ENCODE results near the gene AFF2.

AFF2 gene

DNA sequence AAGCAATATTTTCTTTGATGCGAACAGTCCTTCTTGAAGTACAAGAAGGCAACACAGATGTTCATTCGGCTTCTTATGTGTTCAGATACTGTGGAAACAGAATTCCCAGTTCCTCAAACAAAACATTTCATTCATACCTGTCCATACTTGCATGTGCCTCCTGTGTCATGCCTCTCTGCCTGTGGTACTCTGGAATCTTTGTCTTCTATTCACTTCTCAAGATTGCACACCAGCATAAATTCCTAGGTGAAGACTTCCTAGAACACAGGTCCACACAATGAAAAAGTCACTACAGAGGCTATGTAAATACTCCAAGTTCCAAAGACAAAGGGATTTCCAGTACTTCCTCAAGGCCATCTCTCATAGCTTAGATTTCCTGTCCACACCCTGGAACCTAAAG, 367.2 kb downstream of the AFF2 start:
- no peaks in the 10 kb centered on the region for H3K36me3 ChIP-seq (ENCODE audit: control insufficient read depth, insufficient read depth, low read length)
- no peak overlapping the region for H3K9ac ChIP-seq
- H3K4me3 ChIP-seq (ENCODE audit: low read depth, low read length): no peak overlapping the region
- H3K27me3 ChIP-seq (ENCODE audit: control insufficient read depth, insufficient read depth, low read length): no peaks in the 10 kb centered on the region
- H3K27ac ChIP-seq: no peak overlapping the region
- no peaks in the 10 kb centered on the region for H3K79me2 ChIP-seq
- no peaks in the 10 kb centered on the region for H3K9me3 ChIP-seq (ENCODE audit: control insufficient read depth, low read length)
- H2AFZ ChIP-seq: no peak overlapping the region
- TF ChIP-seq CTCF (IDR thresholded peaks at IDR 0.05): no peak
- no peak overlapping the region for H3K4me2 ChIP-seq (ENCODE audit: low read length)
- no peaks in the 10 kb centered on the region for H3K4me1 ChIP-seq

DNA sequence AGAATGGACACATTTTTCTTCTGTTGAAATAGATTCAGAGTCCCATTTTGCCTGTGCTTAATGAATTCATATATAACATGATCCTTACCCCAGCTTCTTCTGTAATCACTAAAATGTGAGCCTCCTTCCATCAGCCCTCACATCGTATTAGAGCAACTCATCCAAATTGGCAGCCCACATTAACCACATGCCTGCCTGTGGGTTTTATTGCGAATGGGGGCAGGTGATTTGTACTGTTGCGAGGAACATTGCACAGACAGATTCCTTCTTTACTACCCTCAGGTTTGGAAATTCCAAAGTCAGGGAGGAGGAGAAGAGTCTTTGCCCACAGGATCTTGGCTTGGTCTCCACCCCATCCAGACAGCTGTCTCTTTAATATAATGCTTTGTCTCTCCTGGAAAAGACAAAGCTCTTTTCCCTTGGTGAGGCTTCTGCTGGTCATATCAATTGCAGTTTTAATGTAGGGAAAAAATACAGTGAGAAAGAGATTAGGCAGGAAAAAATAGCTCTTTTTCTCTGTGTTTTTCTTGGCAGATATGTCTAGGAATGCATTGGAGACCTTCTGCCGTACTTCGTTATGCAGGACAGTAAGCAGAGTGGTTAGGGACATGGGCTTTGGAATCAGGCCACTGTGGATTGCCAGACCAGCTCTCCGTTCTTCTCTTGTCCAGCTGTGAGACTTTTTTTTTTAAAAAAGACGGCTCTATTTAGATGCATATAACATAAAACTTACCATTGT, 371.2 kb downstream of the AFF2 start:
- no peak overlapping the region for H2AFZ ChIP-seq
- no peaks in the 10 kb centered on the region for H3K4me1 ChIP-seq
- no peak overlapping the region for H3K9ac ChIP-seq
- TF ChIP-seq CTCF (IDR thresholded peaks at IDR 0.05): no peak
- no peaks in the 10 kb centered on the region for H3K79me2 ChIP-seq
- no peak overlapping the region for H3K27ac ChIP-seq
- no peaks in the 10 kb centered on the region for H3K9me3 ChIP-seq (ENCODE audit: control insufficient read depth, low read length)
- no peak overlapping the region for H3K4me2 ChIP-seq (ENCODE audit: low read length)
- no peak overlapping the region for H3K4me3 ChIP-seq (ENCODE audit: low read depth, low read length)
- no peaks in the 10 kb centered on the region for H3K36me3 ChIP-seq (ENCODE audit: control insufficient read depth, insufficient read depth, low read length)
- H3K27me3 ChIP-seq (ENCODE audit: control insufficient read depth, insufficient read depth, low read length): no peaks in the 10 kb centered on the region

- no peaks in the 10 kb centered on the region for H3K4me1 ChIP-seq
- no peaks in the 10 kb centered on the region for H3K9me3 ChIP-seq (ENCODE audit: control insufficient read depth, low read length)
- H3K27ac ChIP-seq: no peak overlapping the region
- H2AFZ ChIP-seq: no peak overlapping the region
- TF ChIP-seq CTCF (IDR thresholded peaks at IDR 0.05): no peak
- no peak overlapping the region for H3K4me2 ChIP-seq (ENCODE audit: low read length)
- no peak overlapping the region for H3K9ac ChIP-seq
- H3K79me2 ChIP-seq: no peaks in the 10 kb centered on the region
- no peaks in the 10 kb centered on the region for H3K36me3 ChIP-seq (ENCODE audit: control insufficient read depth, insufficient read depth, low read length)
- no peak overlapping the region for H3K4me3 ChIP-seq (ENCODE audit: low read depth, low read length)
- no peaks in the 10 kb centered on the region for H3K27me3 ChIP-seq (ENCODE audit: control insufficient read depth, insufficient read depth, low read length)
Observed at GRCh38 chrX:148872161-148872535, 371.7 kb downstream of the AFF2 start.

DNA sequence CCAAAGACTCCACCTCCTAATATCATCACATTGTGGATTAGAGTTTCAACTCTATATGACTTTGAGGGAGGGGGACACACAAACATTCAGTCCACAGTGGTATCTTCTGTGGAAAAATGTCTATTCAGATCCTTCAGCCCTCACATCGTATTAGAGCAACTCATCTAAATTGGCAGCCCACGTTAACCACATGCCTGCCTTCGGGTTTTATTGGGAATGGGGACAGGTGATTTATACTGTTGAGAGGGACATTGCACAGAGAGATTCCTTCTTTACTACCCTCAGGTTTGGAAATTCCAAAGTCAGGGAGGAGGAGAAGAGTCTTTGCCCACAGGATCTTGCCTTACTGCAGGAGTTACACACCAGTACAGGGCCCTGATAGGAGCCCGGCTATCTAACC, 372.5 kb downstream of the AFF2 start:
- no peak overlapping the region for H2AFZ ChIP-seq
- no peak overlapping the region for H3K27ac ChIP-seq
- H3K27me3 ChIP-seq (ENCODE audit: control insufficient read depth, insufficient read depth, low read length): no peaks in the 10 kb centered on the region
- no peaks in the 10 kb centered on the region for H3K9me3 ChIP-seq (ENCODE audit: control insufficient read depth, low read length)
- no peaks in the 10 kb centered on the region for H3K36me3 ChIP-seq (ENCODE audit: control insufficient read depth, insufficient read depth, low read length)
- H3K79me2 ChIP-seq: no peaks in the 10 kb centered on the region
- H3K4me1 ChIP-seq: no peaks in the 10 kb centered on the region
- H3K4me3 ChIP-seq (ENCODE audit: low read depth, low read length): no peak overlapping the region
- TF ChIP-seq CTCF (IDR thresholded peaks at IDR 0.05): no peak
- no peak overlapping the region for H3K4me2 ChIP-seq (ENCODE audit: low read length)
- no peak overlapping the region for H3K9ac ChIP-seq

- Histone ChIP-seq H3K4me3 (ENCODE audit: low read depth, low read length) (no peak overlapping the region), H3K4me2 (ENCODE audit: low read length) (no peak overlapping the region), H3K9ac (no peak overlapping the region), H3K79me2 (no peaks in the 10 kb centered on the region), H2AFZ (no peak overlapping the region), H3K4me1 (no peaks in the 10 kb centered on the region), H3K36me3 (ENCODE audit: control insufficient read depth, insufficient read depth, low read length) (no peaks in the 10 kb centered on the region), H3K9me3 (ENCODE audit: control insufficient read depth, low read length) (no peaks in the 10 kb centered on the region), H3K27ac (no peak overlapping the region), H3K27me3 (ENCODE audit: control insufficient read depth, insufficient read depth, low read length) (no peaks in the 10 kb centered on the region)
- TF ChIP-seq CTCF (IDR thresholded peaks at IDR 0.05): no peak
Observed at GRCh38 chrX:148874636-148875246, 374.3 kb downstream of the AFF2 start.
